ENCODE data around the gene MYOZ3.
A peak's percentile ranks its signal among the peaks of the same experiment; 100 is the strongest.

Gene MYOZ3

GRCh38 chr5:150655221-150655620, 5.8 kb upstream of the MYOZ3 start:
- no peak for ATAC-seq
- TF ChIP-seq CSRNP3 (CRISPR knock-in tag; IDR thresholded peaks at IDR 0.05) (no peak), TCF4 (CRISPR knock-in tag; IDR thresholded peaks at IDR 0.05; ENCODE audit: borderline replicate concordance) (no peak), ISL1 (CRISPR knock-in tag; IDR thresholded peaks at IDR 0.05) (no peak), GLIS3 (CRISPR knock-in tag; IDR thresholded peaks at IDR 0.05) (no peak), PPARA (CRISPR knock-in tag; IDR thresholded peaks at IDR 0.05; ENCODE audit: borderline replicate concordance) (no peak), OSR1 (CRISPR knock-in tag; IDR thresholded peaks at IDR 0.05) (no peak), ESRRG (CRISPR knock-in tag; IDR thresholded peaks at IDR 0.05) (no peak), TOX (CRISPR knock-in tag; IDR thresholded peaks at IDR 0.05; ENCODE audit: borderline replicate concordance) (no peak)

GRCh38 chr5:150656191-150657132, 4.6 kb upstream of the MYOZ3 start:
- peak; percentile 43 for ATAC-seq
- TF ChIP-seq ESRRG (CRISPR knock-in tag; IDR thresholded peaks at IDR 0.05) (no peak), BACH2 (CRISPR knock-in tag; IDR thresholded peaks at IDR 0.05; ENCODE audit: borderline replicate concordance) (no peak), TSHZ2 (CRISPR knock-in tag; IDR thresholded peaks at IDR 0.05) (peak; percentile 45; the same call in 1 of the 2 replicates), ZC3H10 (CRISPR knock-in tag; IDR thresholded peaks at IDR 0.05) (no peak), ZNF565 (CRISPR knock-in tag; conservative IDR thresholded peaks at IDR 0.05; ENCODE audit: low read depth) (no peak), PPARA (CRISPR knock-in tag; IDR thresholded peaks at IDR 0.05; ENCODE audit: borderline replicate concordance) (no peak), OSR1 (CRISPR knock-in tag; IDR thresholded peaks at IDR 0.05) (no peak), ZFP3 (CRISPR knock-in tag; IDR thresholded peaks at IDR 0.05) (no peak)

GRCh38 chr5:150658121-150658520, 2.9 kb upstream of the MYOZ3 start:
- TF ChIP-seq ZNF565 (CRISPR knock-in tag; conservative IDR thresholded peaks at IDR 0.05; ENCODE audit: low read depth) (no peak), TOX (CRISPR knock-in tag; IDR thresholded peaks at IDR 0.05; ENCODE audit: borderline replicate concordance) (no peak), PATZ1 (CRISPR knock-in tag; IDR thresholded peaks at IDR 0.05; ENCODE audit: borderline replicate concordance) (no peak), SNAI2 (CRISPR knock-in tag; IDR thresholded peaks at IDR 0.05) (no peak), POU6F1 (CRISPR knock-in tag; IDR thresholded peaks at IDR 0.05; ENCODE audit: borderline replicate concordance, low read depth) (no peak), ZC3H10 (CRISPR knock-in tag; IDR thresholded peaks at IDR 0.05) (no peak), CREB5 (CRISPR knock-in tag; IDR thresholded peaks at IDR 0.05; ENCODE audit: low read depth) (no peak), GLIS3 (CRISPR knock-in tag; IDR thresholded peaks at IDR 0.05) (no peak), CSRNP3 (CRISPR knock-in tag; IDR thresholded peaks at IDR 0.05) (no peak), OSR1 (CRISPR knock-in tag; IDR thresholded peaks at IDR 0.05) (no peak), BACH2 (CRISPR knock-in tag; IDR thresholded peaks at IDR 0.05; ENCODE audit: borderline replicate concordance) (no peak), PPARA (CRISPR knock-in tag; IDR thresholded peaks at IDR 0.05; ENCODE audit: borderline replicate concordance) (no peak), ZNF70 (CRISPR knock-in tag; IDR thresholded peaks at IDR 0.05) (no peak), TCF4 (CRISPR knock-in tag; IDR thresholded peaks at IDR 0.05; ENCODE audit: borderline replicate concordance) (no peak), ZNF8 (CRISPR knock-in tag; IDR thresholded peaks at IDR 0.05) (no peak), ZFP30 (CRISPR knock-in tag; IDR thresholded peaks at IDR 0.05) (no peak), ZFP3 (CRISPR knock-in tag; IDR thresholded peaks at IDR 0.05) (no peak), ARNTL (CRISPR knock-in tag; IDR thresholded peaks at IDR 0.05; ENCODE audit: borderline replicate concordance, low read depth) (no peak), CSDC2 (CRISPR knock-in tag; IDR thresholded peaks at IDR 0.05) (no peak), ISL1 (CRISPR knock-in tag; IDR thresholded peaks at IDR 0.05) (no peak)
- ATAC-seq: no peak

Data from SK-N-SH treated with all-trans-retinoic acid at 6 μM for 48 hours (cell line).